GM18861 (cell line): Measurements from ENCODE around the gene CNFN.
"Not testable (repeated sequence)": the region's sequence is repeated elsewhere in the genome, so short reads cannot be mapped to it uniquely, and the experiment has no call there.

Experiments used
- ATAC-seq: cut with Tn5 transposase; IDR thresholded peaks from one replicate; pipeline ENCODE4 v1.9.1; 2021; ENCODE audit not compliant: unreplicated experiment

CNFN gene

DNA sequence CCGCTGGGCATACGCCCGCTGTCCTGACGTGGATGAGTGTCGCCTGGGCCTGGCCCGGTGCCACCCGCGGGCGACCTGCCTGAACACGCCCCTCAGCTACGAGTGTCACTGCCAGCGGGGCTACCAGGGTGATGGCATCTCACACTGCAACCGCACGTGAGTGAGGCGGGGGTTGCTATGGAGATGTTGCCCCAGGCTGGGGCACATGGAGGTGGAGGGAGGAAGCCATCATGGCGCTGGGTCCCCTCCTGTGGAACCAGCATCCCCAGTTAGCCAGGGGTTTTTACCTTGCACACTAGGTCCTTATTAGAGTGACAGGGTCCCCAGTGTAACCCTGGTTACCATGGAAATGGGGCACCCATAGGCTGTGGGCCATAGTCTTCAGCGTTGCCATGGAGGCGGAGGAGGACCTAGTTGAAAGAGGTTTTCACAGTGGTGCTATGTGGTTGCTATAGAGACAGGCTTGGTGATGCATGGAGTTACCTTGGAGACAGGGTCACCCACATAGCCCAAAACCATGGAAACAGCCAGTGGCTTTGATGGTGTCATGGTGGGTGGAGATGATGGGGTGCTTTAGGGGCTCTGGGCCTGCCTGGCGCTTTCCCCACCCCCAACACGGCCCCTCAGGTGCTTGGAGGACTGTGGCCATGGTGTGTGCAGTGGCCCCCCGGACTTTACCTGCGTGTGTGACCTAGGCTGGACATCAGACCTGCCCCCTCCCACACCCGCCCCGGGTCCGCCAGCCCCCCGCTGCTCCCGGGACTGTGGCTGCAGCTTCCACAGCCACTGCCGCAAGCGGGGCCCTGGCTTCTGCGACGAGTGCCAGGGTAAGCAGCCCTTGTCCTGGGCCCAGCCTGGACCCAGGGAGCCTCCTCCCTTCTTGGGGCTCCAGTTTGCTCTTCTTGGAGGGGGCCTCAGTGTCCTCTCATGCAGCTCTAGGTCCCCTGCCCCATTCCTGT lies 37.5 kb downstream of the CNFN start:
- no peak for ATAC-seq

DNA sequence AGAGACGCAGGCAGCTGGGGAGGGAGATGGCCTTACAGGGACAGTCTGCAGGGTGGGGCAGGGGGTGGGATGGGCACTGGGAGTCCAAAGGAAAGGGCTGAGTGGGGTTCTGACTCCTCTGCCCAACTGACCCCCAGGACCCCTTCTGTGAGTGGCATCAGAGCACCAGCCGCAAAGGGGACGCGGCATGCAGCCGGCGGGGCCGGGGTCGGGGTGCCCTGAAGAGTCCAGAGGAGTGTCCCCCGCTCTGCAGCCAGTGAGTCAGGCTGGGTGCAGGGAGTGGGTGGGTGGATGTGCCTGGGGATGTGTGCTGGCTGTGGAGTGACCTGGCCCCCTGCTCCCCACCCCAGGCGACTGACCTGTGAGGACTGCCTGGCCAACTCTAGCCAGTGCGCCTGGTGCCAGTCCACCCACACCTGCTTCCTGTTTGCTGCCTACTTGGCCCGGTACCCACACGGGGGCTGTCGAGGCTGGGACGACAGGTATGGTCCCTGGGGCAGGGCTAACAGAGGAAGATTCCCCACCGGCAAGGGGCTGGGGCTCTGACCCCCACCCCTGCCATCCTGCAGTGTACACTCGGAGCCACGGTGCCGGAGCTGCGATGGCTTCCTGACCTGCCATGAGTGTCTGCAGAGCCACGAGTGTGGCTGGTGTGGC lies 38.9 kb downstream of the CNFN start:
- no peak for ATAC-seq

DNA sequence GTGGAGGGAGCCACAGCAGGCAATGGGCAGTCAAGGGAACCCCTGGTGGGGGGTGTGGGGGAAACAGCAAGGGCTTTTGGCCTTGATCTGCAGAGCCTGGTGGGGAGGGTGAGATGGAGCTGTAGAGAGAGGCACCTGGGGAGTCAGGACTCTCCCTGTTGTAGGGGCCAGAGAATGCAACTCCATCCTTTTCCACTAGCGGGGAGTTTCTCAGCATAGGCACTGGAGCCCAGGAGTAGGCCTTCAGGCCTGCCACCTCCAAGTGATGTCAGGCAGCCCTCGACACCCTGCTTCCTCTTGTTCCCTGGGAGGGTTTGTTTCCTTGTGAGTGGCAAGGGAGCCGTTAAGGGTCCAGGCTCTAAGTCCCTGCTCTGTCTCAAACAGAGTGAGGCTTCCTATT lies 39.7 kb downstream of the CNFN start:
- no peak for ATAC-seq

DNA sequence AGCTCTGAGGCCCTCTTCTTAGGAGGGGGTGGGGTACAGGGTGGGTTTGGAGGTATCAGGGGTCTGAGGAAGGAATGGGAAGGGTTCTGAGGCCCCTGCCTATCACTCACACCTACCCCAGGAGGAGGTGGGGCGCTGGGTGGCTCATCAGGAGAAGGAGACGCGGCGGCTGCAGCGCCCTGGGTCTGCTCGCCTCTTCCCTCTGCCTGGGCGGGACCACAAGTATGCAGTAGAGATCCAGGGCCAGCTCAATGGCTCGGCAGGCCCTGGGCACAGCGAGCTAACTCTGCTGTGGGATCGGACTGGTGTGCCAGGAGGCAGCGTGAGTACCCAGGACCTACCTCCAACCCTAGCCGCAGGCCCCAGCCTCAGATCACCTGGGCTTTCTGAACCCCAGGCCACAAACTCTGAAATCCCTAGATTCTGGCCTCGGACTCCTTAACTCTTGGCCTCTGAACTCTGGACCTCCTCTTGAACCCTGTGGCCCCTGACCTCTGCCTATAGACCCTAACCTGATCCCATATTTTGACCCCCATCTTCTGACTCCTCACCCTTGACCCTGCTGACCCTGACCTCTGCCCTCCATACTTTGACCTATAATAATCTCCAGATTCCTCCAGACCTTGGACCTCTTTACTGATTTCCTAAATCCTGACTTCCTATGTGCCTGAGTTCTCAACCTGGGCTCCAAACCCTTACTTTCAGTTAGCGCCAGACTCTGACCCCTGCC lies 40.6 kb downstream of the CNFN start:
- ATAC-seq: no peak

DNA sequence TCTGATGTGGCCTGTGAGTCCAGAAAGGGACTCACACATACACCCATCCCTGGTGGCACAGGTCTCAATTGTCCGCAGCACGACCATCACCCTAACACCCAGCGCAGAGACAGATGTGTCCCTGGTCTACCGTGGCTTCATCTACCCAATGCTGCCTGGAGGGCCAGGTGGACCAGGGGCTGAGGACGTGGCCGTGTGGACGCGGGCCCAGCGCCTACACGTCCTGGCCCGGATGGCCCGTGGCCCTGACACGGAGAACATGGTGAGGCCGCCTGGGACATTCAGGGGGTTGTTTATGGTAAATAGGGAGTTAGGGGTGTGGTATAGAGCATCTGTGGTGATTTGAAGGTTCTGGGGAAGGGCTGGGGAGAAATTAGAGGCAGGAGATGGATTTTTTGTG lies 41.9 kb downstream of the CNFN start:
- no peak for ATAC-seq

DNA sequence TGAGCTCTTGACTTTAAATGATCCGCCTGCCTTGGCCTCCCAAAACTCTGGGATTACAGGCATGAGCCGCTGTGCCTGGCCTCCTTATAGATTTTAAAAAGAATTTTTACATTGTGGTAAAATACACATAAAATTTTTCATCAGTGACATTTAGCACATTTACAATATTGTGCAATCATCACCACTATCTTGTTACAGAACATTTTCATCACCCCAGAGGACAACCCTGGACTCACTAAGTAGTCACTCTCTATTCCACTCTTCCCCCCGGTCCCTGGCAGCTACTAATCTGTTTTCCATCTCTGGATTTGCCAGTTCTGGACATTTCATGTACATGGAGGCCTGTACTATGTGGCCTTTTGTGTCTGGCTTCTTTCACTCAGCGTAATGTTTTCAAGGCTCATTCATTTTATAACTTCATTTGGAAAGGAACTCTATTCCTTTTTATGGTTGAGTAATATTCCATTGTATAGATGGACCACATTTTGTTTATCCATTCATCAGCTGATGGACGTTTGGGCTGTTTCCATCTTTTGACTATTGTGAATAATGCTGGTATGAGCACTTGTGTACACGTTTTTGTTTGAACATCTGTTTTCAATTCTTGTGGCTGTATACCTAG lies 44.8 kb downstream of the CNFN start:
- ATAC-seq: no peak

GRCh38 chr19:42344336-42344893 lies 45.7 kb downstream of the CNFN start:
- ATAC-seq: no peak

GRCh38 chr19:42343344-42344110 lies 46.6 kb downstream of the CNFN start:
- ATAC-seq: no peak

DNA sequence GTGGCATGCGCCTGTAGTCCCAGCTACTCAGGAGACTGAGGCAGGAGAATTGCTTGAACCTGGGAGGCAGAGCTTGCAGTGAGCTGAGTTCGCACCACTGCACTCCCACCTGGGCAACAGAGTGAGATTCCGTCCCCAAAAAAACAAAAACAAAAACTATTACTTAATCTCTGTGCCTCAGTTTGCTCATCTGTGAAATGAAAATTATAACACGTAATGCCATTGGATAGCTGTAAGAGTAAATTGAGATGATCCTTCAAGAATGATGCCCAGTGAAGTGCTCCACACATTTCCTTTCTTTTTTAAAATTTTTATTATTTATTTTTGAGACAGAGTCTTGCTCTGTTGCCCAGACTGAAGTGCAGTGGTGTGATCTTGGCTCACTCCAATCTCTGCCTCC lies 50.2 kb downstream of the CNFN start:
- ATAC-seq: not testable (repeated sequence)

GRCh38 chr19:42339126-42339860 lies 50.8 kb downstream of the CNFN start:
- ATAC-seq: not testable (repeated sequence)
